Measurements from ENCODE around the gene ZFHX3.

The ZFHX3 gene

DNA sequence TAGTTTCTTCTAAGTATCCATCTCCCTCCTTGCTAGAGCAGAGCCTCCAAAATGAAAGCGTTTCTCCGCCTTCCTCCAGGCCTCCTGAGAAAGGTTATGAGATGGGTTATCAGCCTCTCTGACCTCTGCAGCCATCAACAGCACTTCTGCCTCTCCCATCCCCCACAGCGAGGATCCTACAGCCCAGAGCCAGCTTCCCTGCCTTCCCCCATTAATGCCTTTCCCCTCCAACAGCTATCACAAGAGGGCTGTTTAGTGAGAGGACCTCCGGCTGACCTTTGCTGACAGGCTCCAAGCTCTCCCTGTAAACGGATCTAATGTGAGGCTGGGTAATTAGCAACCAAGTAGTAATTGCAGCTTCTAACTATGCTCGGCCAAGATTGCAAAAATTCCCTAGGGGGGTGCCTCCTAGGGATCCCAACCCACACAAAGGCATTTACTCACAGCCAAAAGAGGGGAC is 55.8 kb downstream of the ZFHX3 start:
- TF ChIP-seq, protein P1, sequence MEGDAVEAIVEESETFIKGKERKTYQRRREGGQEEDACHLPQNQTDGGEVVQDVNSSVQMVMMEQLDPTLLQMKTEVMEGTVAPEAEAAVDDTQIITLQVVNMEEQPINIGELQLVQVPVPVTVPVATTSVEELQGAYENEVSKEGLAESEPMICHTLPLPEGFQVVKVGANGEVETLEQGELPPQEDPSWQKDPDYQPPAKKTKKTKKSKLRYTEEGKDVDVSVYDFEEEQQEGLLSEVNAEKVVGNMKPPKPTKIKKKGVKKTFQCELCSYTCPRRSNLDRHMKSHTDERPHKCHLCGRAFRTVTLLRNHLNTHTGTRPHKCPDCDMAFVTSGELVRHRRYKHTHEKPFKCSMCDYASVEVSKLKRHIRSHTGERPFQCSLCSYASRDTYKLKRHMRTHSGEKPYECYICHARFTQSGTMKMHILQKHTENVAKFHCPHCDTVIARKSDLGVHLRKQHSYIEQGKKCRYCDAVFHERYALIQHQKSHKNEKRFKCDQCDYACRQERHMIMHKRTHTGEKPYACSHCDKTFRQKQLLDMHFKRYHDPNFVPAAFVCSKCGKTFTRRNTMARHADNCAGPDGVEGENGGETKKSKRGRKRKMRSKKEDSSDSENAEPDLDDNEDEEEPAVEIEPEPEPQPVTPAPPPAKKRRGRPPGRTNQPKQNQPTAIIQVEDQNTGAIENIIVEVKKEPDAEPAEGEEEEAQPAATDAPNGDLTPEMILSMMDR (conservative IDR thresholded peaks at IDR 0.05) = no peak
- no peak for TF ChIP-seq ZFX (IDR thresholded peaks at IDR 0.05)
- H3K27ac ChIP-seq = peak overlapping the region; percentile 90

DNA sequence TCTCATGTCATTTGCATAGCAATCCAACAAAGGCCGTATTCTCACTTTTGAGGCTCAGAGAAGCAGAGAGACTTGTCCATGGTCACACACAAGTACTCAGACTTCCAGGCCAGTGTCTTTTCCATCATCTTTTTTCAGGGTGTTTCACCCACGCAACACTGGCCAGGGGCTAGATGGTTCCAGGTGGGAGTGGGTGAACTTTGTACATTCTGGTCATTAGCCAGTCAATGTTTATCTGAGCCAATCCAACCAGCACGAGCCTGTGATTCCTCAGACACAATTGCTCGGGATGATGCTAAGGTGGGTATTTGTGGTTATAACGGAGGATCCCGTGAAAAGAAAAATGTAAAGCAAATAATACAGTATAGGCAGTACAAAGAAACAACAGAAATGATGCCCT is 56.3 kb downstream of the ZFHX3 start:
- TF ChIP-seq ZFX (IDR thresholded peaks at IDR 0.05) = no peak
- TF ChIP-seq, protein P1 (conservative IDR thresholded peaks at IDR 0.05) = no peak
- H3K27ac ChIP-seq = peak overlapping the region; percentile 90

DNA sequence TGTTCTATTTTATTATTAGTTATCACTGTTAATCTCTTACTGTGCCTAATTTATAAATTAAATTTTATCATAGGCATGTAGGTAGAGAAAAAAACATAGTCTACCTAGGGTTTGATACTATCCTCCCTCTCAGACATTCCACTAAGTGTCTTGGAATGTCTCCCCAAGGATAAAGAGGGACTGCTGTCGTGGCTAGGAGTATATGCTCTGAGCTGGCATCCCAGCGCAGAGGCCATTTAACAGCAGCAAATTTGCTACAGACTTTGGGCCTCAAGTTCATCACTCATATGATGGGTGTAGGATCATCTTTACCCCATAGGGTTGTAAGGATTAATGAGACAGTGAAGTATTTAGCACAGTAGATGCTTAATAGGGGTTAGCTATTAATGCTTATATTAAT is 56.7 kb downstream of the ZFHX3 start:
- TF ChIP-seq, protein P1 (conservative IDR thresholded peaks at IDR 0.05) = no peak
- TF ChIP-seq ZFX (IDR thresholded peaks at IDR 0.05) = no peak
- peak overlapping the region; percentile 90 for H3K27ac ChIP-seq

DNA sequence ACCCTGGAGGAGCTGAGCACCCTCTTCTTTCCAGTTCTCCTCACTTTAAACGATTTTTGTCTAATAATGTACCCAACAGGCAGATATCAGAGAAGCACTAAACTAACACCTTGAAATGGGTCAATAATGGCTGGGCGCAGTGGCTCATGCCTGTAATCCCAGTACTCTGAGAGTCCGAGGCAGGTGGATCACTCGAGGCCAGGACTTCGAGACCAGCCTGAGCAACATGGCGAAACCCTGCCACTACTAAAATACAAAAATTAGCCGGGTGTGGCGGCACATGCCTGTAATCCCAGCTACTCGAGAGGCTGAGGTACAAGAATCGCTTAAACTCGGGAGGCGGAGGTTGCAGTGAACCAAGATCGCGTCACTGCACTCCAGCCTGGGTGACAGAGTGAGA is 57.4 kb downstream of the ZFHX3 start:
- peak overlapping the region; percentile 90 for H3K27ac ChIP-seq
- TF ChIP-seq ZFX (IDR thresholded peaks at IDR 0.05) = no peak
- TF ChIP-seq, protein P1 (conservative IDR thresholded peaks at IDR 0.05) = no peak

DNA sequence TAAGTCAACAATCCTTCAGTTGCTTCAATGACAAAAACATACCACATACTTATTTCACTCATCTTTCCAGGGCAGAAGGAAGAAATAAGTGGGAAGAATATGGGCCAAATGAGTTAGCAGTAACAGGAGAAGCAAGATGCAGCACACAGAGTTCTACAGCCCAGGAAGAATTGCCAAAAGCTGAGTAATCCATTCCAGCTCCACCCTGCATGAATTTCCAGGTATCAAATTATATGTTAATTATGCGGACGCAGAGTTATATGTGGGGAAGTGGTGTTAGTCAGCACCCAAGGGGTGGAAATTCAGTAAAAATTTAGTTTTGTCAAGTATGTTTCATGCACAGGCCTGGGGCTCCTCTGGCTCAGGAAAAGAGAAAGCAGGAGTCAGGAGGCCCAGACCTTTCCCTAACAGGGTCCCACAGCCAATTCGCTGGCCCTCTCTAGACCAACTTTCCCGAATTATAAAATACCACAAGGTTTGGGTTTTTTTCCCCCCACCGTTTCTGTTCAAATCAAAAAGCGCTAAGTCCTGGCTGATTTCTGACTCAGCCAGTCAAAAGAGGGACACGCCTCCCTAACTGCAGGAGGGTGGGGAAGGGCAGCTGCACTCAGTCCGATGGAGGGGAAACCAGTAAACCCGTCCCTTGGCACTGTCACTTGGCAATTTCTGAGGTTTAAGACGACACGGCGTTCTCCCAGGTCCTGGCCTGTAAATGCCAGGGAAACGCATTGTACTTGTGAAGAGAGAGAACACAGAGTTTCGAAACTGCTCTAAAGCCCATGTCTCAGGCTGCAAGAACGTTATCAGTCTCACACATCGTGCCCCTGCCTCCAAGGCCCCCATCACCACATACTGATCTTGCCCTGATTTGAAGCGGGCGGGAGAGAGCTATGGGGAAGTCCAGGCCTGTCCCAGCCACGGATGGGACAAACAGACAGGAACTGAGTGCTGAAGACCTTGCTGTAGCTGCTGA is 58.1 kb downstream of the ZFHX3 start:
- peak overlapping the region; percentile 90 for H3K27ac ChIP-seq
- TF ChIP-seq, protein P1 (conservative IDR thresholded peaks at IDR 0.05) = no peak
- no peak for TF ChIP-seq ZFX (IDR thresholded peaks at IDR 0.05)

DNA sequence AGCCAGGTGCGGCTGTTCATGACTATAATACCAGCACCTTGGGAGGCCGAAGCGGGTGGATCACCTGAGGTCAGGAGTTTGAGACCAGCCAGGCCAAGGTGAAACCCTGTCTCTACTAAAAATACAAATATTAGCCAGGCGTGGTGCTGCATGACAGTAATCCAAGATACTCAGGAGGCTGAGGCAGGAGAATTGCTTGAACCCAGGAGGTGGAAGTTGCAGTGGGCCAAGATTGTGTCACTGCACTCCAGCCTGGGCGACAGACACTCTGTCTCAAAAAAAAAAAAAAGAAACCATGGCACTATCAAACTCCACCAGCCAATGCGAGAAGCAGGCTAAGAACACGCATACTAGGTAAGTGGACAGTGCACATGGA is 58.7 kb downstream of the ZFHX3 start:
- peak overlapping the region; percentile 90 for H3K27ac ChIP-seq

DNA sequence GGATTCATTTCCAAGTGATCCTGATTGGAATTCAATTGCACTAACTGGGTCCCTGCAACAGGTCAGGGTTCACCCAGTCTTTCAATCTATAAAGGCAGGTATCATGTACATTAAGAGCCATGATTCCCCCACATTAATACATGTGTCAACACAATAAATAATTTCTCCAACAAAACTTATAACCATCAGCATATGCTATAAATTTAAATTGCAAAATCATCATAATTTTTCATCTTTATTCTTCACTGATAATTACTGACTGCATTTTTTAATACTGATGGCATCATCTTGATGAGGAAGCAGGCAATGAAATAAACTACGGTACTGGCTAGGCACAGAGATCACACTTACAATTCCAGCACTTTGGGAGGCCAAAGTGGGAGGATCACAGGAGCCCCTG is 59.4 kb downstream of the ZFHX3 start:
- peak overlapping the region; percentile 90 for H3K27ac ChIP-seq
- TF ChIP-seq, protein P1 (conservative IDR thresholded peaks at IDR 0.05) = no peak
- no peak for TF ChIP-seq ZFX (IDR thresholded peaks at IDR 0.05)

Measured in C4-2B (cell line).